SK-N-SH (cell line): ENCODE data around the gene SNRK. TPM values are rescaled to one million over a fixed set of nuclear protein-coding genes. Genes with fewer than 3 reads are reported as not detected.

Experiments
- CTCF ChIA-PET: fragments of 300-600, 350-600 bp; formaldehyde crosslinking; extraction: SDS; loops from one replicate; lab custom pipeline; 2021; lab: Yijun Ruan, JAX
- POLR2A ChIA-PET: fragments of 350-600 bp; sonication (Branson Sonifier 250); formaldehyde crosslinking; extraction: SDS; loops from one replicate; lab custom pipeline; 2020; ENCODE audit warnings: antibody characterized with exemption, inconsistent platforms; lab: Yijun Ruan, JAX
- DNase-seq: peaks from one replicate; pipeline ENCODE4 v3.0.0; 2012
- H2AFZ ChIP-seq: fragments of 200-600 bp; sonication (generic); 2 replicates; pipeline ENCODE4 v1.8.1; 2016; ENCODE audit warnings: antibody characterized with exemption, mild to moderate bottlenecking, low read depth
- H3F3A ChIP-seq: fragments of 200-600 bp; sonication (generic); replicated peaks from 2 replicates; pipeline ENCODE3; 2016; ENCODE audit warnings: antibody characterized with exemption, mild to moderate bottlenecking; ENCODE audit not compliant: insufficient read depth
- H3K27ac ChIP-seq, 2 experiments: fragments of 200-500 bp in 1 of 2; fragments of 200-600 bp in 1 of 2; sonication (Bioruptor generic) in 1 of 2; sonication (generic), shearing (Covaris generic) in 1 of 2; 2 replicates each; pipeline versions ENCODE4 v1.5.1 to v1.6.1; 2014 to 2016; ENCODE audit warnings: low read depth in 2 of 2, inconsistent platforms in 1 of 2, low read length in 1 of 2, mild to moderate bottlenecking in 1 of 2, mixed read lengths in 1 of 2
- H3K27me3 ChIP-seq: fragments of 200-600 bp; sonication (generic), shearing (Covaris generic); 2 replicates; pipeline ENCODE4 v1.6.1; 2016; ENCODE audit warnings: mixed run types; ENCODE audit not compliant: insufficient read depth
- H3K36me3 ChIP-seq, 2 experiments: fragments of 200-500 bp in 1 of 2; fragments of 200-600 bp in 1 of 2; sonication (Bioruptor generic) in 1 of 2; sonication (generic) in 1 of 2; replicated peaks in 1 of 2; 2 replicates each; pipeline versions ENCODE3 to v1.5.1; 2014 to 2016; ENCODE audit warnings: low read length in 1 of 2, mild to moderate bottlenecking in 1 of 2; ENCODE audit not compliant: insufficient read depth in 2 of 2, control insufficient read depth in 1 of 2
- H3K4me1 ChIP-seq, 2 experiments: fragments of 200-500 bp in 1 of 2; fragments of 200-600 bp in 1 of 2; sonication (Bioruptor generic) in 1 of 2; sonication (generic), shearing (Covaris generic) in 1 of 2; 2 replicates each; pipeline versions ENCODE4 v1.5.1 to v1.6.1; 2014 to 2016; ENCODE audit warnings: low read depth in 1 of 2, low read length in 1 of 2, mixed run types in 1 of 2; ENCODE audit not compliant: insufficient read depth in 2 of 2, control insufficient read depth in 1 of 2
- H3K4me2 ChIP-seq: fragments of 200-600 bp; sonication (generic), shearing (Covaris generic); 2 replicates; pipeline ENCODE4 v1.6.1; 2017; ENCODE audit warnings: mixed run types
- H3K4me3 ChIP-seq, 2 experiments: fragments of 200-500 bp in 1 of 2; fragments of 200-600 bp in 1 of 2; sonication (Bioruptor generic) in 1 of 2; sonication (generic), shearing (Covaris generic) in 1 of 2; 2 replicates each; pipeline versions ENCODE4 v1.5.1 to v1.8.1; 2014 to 2016; ENCODE audit warnings: low read depth in 2 of 2, inconsistent platforms in 1 of 2, low read length in 1 of 2, mild to moderate bottlenecking in 1 of 2, mixed read lengths in 1 of 2, moderate library complexity in 1 of 2
- H3K79me2 ChIP-seq: fragments of 200-600 bp; sonication (generic); 2 replicates; pipeline ENCODE4 v1.8.1; 2017; ENCODE audit warnings: mild to moderate bottlenecking; ENCODE audit not compliant: insufficient read depth
- H3K9ac ChIP-seq: fragments of 200-600 bp; sonication (generic); 2 replicates; pipeline ENCODE4 v1.6.1; 2017; ENCODE audit warnings: mixed run types
- H3K9me2 ChIP-seq: fragments of 200-600 bp; sonication (generic); 2 replicates; pipeline ENCODE4 v1.6.1; 2017; ENCODE audit warnings: mixed run types
- H3K9me3 ChIP-seq: fragments of 200-600 bp; sonication (generic); 2 replicates; pipeline ENCODE4 v1.6.1; 2017; ENCODE audit warnings: mixed run types, mild to moderate bottlenecking, moderate library complexity
- H4K20me1 ChIP-seq: fragments of 200-600 bp; sonication (generic); 2 replicates; pipeline ENCODE4 v1.6.1; 2017; ENCODE audit warnings: mild to moderate bottlenecking, mixed run types; ENCODE audit not compliant: insufficient read depth
- CHD2 ChIP-seq: fragments of 150-350 bp; IDR thresholded peaks from 2 replicates; pipeline ENCODE4 v1.6.1; 2018; ENCODE audit warnings: low read length; ENCODE audit not compliant: partially characterized antibody
- ELF1 ChIP-seq: IDR thresholded peaks from 2 replicates; pipeline ENCODE4 v1.4.0; 2012
- EP300 ChIP-seq, 2 experiments: IDR thresholded peaks; 2 replicates each; pipeline versions ENCODE4 v1.4.0 to v1.6.1; 2012; ENCODE audit warnings: borderline replicate concordance in 1 of 2, low read depth in 1 of 2, low read length in 1 of 2
- EZH2phosphoT487 ChIP-seq: fragments of 200-600 bp; sonication (generic); IDR thresholded peaks from 2 replicates; pipeline ENCODE4 v1.6.1; 2017; ENCODE audit warnings: low read depth, mixed run types, mild to moderate bottlenecking, antibody characterized with exemption, moderate library complexity, borderline replicate concordance
- FOSL2 ChIP-seq: IDR thresholded peaks from 2 replicates; pipeline ENCODE4 v1.4.0; 2012; ENCODE audit warnings: low read depth, mild to moderate bottlenecking, moderate library complexity, borderline replicate concordance
- FOXJ3 ChIP-seq: sonication (generic); formaldehyde crosslinking; IDR thresholded peaks from 2 replicates; pipeline ENCODE4 v1.5.1; 2020; ENCODE audit warnings: mild to moderate bottlenecking, missing genetic modification reagents
- FOXM1 ChIP-seq: IDR thresholded peaks from 2 replicates; pipeline ENCODE4 v1.4.0; 2012; ENCODE audit warnings: low read depth, mild to moderate bottlenecking
- GABPA ChIP-seq: IDR thresholded peaks from 2 replicates; pipeline ENCODE4 v1.4.0; 2012; ENCODE audit warnings: low read depth, mild to moderate bottlenecking
- MXI1 ChIP-seq: IDR thresholded peaks from 2 replicates; pipeline ENCODE4 v1.6.1; 2012; ENCODE audit warnings: mild to moderate bottlenecking, low read depth, low read length, improper control_type of control experiment
- RXRA ChIP-seq: IDR thresholded peaks from 2 replicates; pipeline ENCODE4 v1.4.0; 2012; ENCODE audit warnings: low read depth, mild to moderate bottlenecking, borderline replicate concordance
- SIN3A ChIP-seq: IDR thresholded peaks from 2 replicates; pipeline ENCODE4 v1.6.1; 2012; ENCODE audit warnings: low read depth, mild to moderate bottlenecking, low read length, moderate library complexity, borderline replicate concordance
- TEAD4 ChIP-seq: IDR thresholded peaks from 2 replicates; pipeline ENCODE4 v1.4.0; 2012; ENCODE audit warnings: mild to moderate bottlenecking, borderline replicate concordance; ENCODE audit not compliant: insufficient read depth
- YY1 ChIP-seq: IDR thresholded peaks from 2 replicates; pipeline ENCODE4 v1.4.0; 2012; ENCODE audit warnings: low read depth, mild to moderate bottlenecking
- WGBS: methylation state at CpG from one replicate; pipeline ENCODE4 v1.1.6; 2017; ENCODE audit warnings: low lambda C conversion rate; 5-methylcytosine and 5-hydroxymethylcytosine counted together
- polyA plus RNA-seq, 3 experiments: library from polyadenylated mRNA; depleted of rRNA; stranded (reverse); fragments of >200 nt; gene quantifications; 2 replicates each; pipeline ENCODE4 v1.2.3, GENCODE V29; 2012
- TF ChIP-seq, protein P1 (sequence below): IDR thresholded peaks from 2 replicates; pipeline ENCODE4 v1.4.0; 2012; ENCODE audit warnings: low read depth, borderline replicate concordance
- TF ChIP-seq, protein P2 (sequence below): fragments of 150-350 bp; IDR thresholded peaks from 2 replicates; pipeline ENCODE4 v1.6.1; 2016; ENCODE audit warnings: mild to moderate bottlenecking, low read depth, low read length
- TF ChIP-seq, protein P3 (sequence below): IDR thresholded peaks from 2 replicates; pipeline ENCODE4 v1.6.1; 2012; ENCODE audit warnings: mild to moderate bottlenecking, low read depth, low read length, moderate library complexity
- TF ChIP-seq, protein P4 (sequence below): fragments of 150-350 bp; IDR thresholded peaks from 2 replicates; pipeline ENCODE4 v1.6.1; 2017; ENCODE audit warnings: antibody characterized with exemption, low read length, low read depth, borderline replicate concordance
- TF ChIP-seq, protein P5 (sequence below): IDR thresholded peaks from 2 replicates; pipeline ENCODE4 v1.4.0; 2012; ENCODE audit warnings: low read depth, borderline replicate concordance

Gene SNRK
- polyA plus RNA-seq, 1 of the 3 experiments (the other 2 are of a cell fraction): 3.6 TPM

DNA sequence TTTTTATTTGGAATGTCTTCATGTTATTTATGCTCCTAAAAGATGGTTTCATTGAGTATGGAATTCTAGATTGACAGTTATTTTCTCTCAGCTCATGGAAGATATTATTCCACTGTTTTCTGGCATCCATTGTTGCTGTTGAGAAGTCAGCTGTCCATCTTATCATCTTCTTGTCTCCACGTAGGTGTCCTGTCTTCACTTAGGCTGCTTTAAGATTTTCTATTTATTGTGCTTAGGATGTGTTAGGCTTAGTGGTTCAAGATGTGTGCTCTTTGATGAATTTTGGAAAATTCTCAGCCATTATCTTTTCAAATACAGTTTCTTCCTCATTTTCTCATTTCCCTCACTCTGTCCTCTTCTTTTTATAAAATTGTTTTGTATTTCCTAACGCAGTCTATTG lies 52.0 kb downstream of the SNRK start:
- TF ChIP-seq TEAD4: no peak
- TF ChIP-seq FOXM1: no peak
- TF ChIP-seq ELF1: no peak
- no peak for TF ChIP-seq EP300 (IDR thresholded peaks at IDR 0.05; ENCODE audit: borderline replicate concordance in 1 of 2, low read depth in 1 of 2, low read length in 1 of 2)
- no peak for TF ChIP-seq GABPA
- no peak for TF ChIP-seq CHD2
- TF ChIP-seq, protein P1, sequence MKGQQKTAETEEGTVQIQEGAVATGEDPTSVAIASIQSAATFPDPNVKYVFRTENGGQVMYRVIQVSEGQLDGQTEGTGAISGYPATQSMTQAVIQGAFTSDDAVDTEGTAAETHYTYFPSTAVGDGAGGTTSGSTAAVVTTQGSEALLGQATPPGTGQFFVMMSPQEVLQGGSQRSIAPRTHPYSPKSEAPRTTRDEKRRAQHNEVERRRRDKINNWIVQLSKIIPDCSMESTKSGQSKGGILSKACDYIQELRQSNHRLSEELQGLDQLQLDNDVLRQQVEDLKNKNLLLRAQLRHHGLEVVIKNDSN: no peak
- TF ChIP-seq EZH2phosphoT487: no peak
- TF ChIP-seq, protein P2, sequence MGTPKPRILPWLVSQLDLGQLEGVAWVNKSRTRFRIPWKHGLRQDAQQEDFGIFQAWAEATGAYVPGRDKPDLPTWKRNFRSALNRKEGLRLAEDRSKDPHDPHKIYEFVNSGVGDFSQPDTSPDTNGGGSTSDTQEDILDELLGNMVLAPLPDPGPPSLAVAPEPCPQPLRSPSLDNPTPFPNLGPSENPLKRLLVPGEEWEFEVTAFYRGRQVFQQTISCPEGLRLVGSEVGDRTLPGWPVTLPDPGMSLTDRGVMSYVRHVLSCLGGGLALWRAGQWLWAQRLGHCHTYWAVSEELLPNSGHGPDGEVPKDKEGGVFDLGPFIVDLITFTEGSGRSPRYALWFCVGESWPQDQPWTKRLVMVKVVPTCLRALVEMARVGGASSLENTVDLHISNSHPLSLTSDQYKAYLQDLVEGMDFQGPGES: no peak
- TF ChIP-seq FOXJ3 (CRISPR knock-in tag): no peak
- Histone ChIP-seq H3K9me3 (peaks cover 25% of the 10 kb centered on the region), H4K20me1 (no peaks in the 10 kb centered on the region), H3F3A (no peaks in the 10 kb centered on the region), H3K27me3 (no peaks in the 10 kb centered on the region), H3K4me2 (no peak overlapping the region), H3K9me2 (no peaks in the 10 kb centered on the region), H3K36me3 (peaks cover 29 to 79% of the 10 kb centered on the region in 2 experiments), H3K9ac (no peak overlapping the region), H3K79me2 (peaks cover 6% of the 10 kb centered on the region; the same call in 1 of the 2 replicates), H3K4me3 (no peak overlapping the region), H2AFZ (no peak overlapping the region), H3K4me1 (no peaks in the 10 kb centered on the region), H3K27ac (no peak overlapping the region)
- 83% methylated on average over 2 of the region's 2 CpGs for WGBS
- ChIA-PET CTCF (interaction anchor here (1.2 kb wide), 1 partner anchor 176 kb away, joined by 3 read pairs; no protein-coding TSS in a partner anchor), POLR2A (no interaction called here)
- DNase-seq: no peak

DNA sequence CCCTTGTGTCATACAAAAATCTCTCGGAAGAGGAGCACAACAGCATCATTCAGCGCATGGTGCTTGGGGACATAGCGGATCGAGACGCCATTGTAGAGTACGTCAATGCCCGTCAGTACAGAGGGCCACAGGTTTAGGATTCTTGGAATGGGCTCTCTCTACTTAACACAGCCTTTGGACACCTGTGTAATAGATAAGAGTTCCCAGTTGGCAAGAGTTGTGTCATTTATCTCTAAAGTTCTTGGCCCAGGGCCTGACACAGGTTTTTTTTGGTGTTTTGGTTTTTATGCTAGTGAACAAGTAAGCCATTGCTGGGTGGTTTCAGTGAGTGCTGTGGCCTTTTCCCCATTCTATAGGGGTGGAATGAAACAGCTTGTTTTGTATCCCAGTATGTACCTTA lies 54.1 kb downstream of the SNRK start:
- Histone ChIP-seq H3K9me2 (no peaks in the 10 kb centered on the region), H3K36me3 (peaks cover 43 to 75% of the 10 kb centered on the region in 2 experiments), H3K27ac (no peak overlapping the region), H3K79me2 (peaks cover 6% of the 10 kb centered on the region; the same call in 1 of the 2 replicates), H3K9ac (no peak overlapping the region), H2AFZ (no peak overlapping the region), H3K27me3 (no peaks in the 10 kb centered on the region), H3K4me3 (no peak overlapping the region), H3F3A (no peaks in the 10 kb centered on the region), H3K9me3 (peaks cover 21% of the 10 kb centered on the region), H3K4me1 (no peaks in the 10 kb centered on the region), H3K4me2 (no peak overlapping the region), H4K20me1 (no peaks in the 10 kb centered on the region)
- POLR2A ChIA-PET: no interaction called here
- CTCF ChIA-PET: no interaction called here
- DNase-seq: no peak
- WGBS: 99% methylated on average over 7 of the region's 7 CpGs
- TF ChIP-seq, protein P3, sequence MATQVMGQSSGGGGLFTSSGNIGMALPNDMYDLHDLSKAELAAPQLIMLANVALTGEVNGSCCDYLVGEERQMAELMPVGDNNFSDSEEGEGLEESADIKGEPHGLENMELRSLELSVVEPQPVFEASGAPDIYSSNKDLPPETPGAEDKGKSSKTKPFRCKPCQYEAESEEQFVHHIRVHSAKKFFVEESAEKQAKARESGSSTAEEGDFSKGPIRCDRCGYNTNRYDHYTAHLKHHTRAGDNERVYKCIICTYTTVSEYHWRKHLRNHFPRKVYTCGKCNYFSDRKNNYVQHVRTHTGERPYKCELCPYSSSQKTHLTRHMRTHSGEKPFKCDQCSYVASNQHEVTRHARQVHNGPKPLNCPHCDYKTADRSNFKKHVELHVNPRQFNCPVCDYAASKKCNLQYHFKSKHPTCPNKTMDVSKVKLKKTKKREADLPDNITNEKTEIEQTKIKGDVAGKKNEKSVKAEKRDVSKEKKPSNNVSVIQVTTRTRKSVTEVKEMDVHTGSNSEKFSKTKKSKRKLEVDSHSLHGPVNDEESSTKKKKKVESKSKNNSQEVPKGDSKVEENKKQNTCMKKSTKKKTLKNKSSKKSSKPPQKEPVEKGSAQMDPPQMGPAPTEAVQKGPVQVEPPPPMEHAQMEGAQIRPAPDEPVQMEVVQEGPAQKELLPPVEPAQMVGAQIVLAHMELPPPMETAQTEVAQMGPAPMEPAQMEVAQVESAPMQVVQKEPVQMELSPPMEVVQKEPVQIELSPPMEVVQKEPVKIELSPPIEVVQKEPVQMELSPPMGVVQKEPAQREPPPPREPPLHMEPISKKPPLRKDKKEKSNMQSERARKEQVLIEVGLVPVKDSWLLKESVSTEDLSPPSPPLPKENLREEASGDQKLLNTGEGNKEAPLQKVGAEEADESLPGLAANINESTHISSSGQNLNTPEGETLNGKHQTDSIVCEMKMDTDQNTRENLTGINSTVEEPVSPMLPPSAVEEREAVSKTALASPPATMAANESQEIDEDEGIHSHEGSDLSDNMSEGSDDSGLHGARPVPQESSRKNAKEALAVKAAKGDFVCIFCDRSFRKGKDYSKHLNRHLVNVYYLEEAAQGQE: no peak
- TF ChIP-seq, protein P1: no peak
- no peak for TF ChIP-seq FOSL2
- no peak for TF ChIP-seq GABPA
- TF ChIP-seq MXI1: no peak
- no peak for TF ChIP-seq FOXJ3 (CRISPR knock-in tag)
- no peak for TF ChIP-seq RXRA
- no peak for TF ChIP-seq SIN3A
- TF ChIP-seq, protein P4, sequence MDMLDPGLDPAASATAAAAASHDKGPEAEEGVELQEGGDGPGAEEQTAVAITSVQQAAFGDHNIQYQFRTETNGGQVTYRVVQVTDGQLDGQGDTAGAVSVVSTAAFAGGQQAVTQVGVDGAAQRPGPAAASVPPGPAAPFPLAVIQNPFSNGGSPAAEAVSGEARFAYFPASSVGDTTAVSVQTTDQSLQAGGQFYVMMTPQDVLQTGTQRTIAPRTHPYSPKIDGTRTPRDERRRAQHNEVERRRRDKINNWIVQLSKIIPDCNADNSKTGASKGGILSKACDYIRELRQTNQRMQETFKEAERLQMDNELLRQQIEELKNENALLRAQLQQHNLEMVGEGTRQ: no peak
- TF ChIP-seq YY1: no peak
- TF ChIP-seq, protein P5, sequence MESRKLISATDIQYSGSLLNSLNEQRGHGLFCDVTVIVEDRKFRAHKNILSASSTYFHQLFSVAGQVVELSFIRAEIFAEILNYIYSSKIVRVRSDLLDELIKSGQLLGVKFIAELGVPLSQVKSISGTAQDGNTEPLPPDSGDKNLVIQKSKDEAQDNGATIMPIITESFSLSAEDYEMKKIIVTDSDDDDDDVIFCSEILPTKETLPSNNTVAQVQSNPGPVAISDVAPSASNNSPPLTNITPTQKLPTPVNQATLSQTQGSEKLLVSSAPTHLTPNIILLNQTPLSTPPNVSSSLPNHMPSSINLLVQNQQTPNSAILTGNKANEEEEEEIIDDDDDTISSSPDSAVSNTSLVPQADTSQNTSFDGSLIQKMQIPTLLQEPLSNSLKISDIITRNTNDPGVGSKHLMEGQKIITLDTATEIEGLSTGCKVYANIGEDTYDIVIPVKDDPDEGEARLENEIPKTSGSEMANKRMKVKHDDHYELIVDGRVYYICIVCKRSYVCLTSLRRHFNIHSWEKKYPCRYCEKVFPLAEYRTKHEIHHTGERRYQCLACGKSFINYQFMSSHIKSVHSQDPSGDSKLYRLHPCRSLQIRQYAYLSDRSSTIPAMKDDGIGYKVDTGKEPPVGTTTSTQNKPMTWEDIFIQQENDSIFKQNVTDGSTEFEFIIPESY: no peak
